GM21737 (cell line): ENCODE measurements around the gene CA5B.
A peak's percentile ranks its signal among the peaks of the same experiment; 100 is the strongest.
"Not testable (repeated sequence)": the region's sequence is repeated elsewhere in the genome, so short reads cannot be mapped to it uniquely, and the experiment has no call there.

Experiments
- ATAC-seq: cut with Tn5 transposase; IDR thresholded peaks from one replicate; pipeline ENCODE4 v1.9.1; 2021; ENCODE audit warnings: mild to moderate bottlenecking, moderate library complexity; ENCODE audit not compliant: unreplicated experiment

The CA5B gene

GRCh38 chrX:15747626-15748173 is 9.6 kb downstream of the CA5B start:
- no peak for ATAC-seq

- no peak for ATAC-seq
Observed at GRCh38 chrX:15748841-15749240, 10.8 kb downstream of the CA5B start.

- peak; percentile 86 for ATAC-seq
Observed at GRCh38 chrX:15749642-15750610, 11.9 kb downstream of the CA5B start.

- ATAC-seq = no peak
Observed at GRCh38 chrX:15750611-15751154, 12.6 kb downstream of the CA5B start.

- no peak for ATAC-seq
Observed at GRCh38 chrX:15751155-15751819, 13.2 kb downstream of the CA5B start.

- ATAC-seq = no peak
Observed at GRCh38 chrX:15755091-15755490, 17.0 kb downstream of the CA5B start.

- no peak for ATAC-seq
Observed at GRCh38 chrX:15758140-15758539, 20.1 kb downstream of the CA5B start.

- not testable (repeated sequence) for ATAC-seq
Observed at GRCh38 chrX:15759886-15760285, 21.8 kb downstream of the CA5B start.

- ATAC-seq = no peak
Observed at GRCh38 chrX:15761564-15762191, 23.6 kb downstream of the CA5B start.

GRCh38 chrX:15769300-15769954 is 31.4 kb downstream of the CA5B start:
- no peak for ATAC-seq

- peak; percentile 83 for ATAC-seq
Observed at GRCh38 chrX:15781961-15782699, 44.1 kb downstream of the CA5B start.

- ATAC-seq = no peak
Observed at GRCh38 chrX:15785176-15785750, 47.2 kb downstream of the CA5B start.

GRCh38 chrX:15786915-15787314 is 48.8 kb downstream of the CA5B start:
- ATAC-seq = no peak

- ATAC-seq = peak; percentile 86
Observed at GRCh38 chrX:15789979-15790768, 52.1 kb downstream of the CA5B start, which contains the start of gene ZRSR2. Gene ZRSR2, plus strand, starts transcription at chrX:15790484. Its CDS starts 12 bp downstream, at chrX:15790496.

GRCh38 chrX:15790769-15791290 is 52.8 kb downstream of the CA5B start:
- peak; percentile 8 for ATAC-seq

- no peak for ATAC-seq
Observed at GRCh38 chrX:15797707-15798106, 59.6 kb downstream of the CA5B start.

- no peak for ATAC-seq
Observed at GRCh38 chrX:15804563-15804962, 66.5 kb downstream of the CA5B start.

GRCh38 chrX:15808254-15808653 is 70.2 kb downstream of the CA5B start:
- ATAC-seq = no peak
